BE2C (cell line): Measurements from ENCODE around the gene AMY2A. TPM values are rescaled to one million over a fixed set of nuclear protein-coding genes. Genes with fewer than 3 reads are reported as not detected.
"Not testable (repeated sequence)": the region's sequence is repeated elsewhere in the genome, so short reads cannot be mapped to it uniquely, and the experiment has no call there.

ENCODE experiments used
- DNase-seq: peaks from one replicate; pipeline ENCODE4 v3.0.0-alpha.2; 2020
- H3K27me3 ChIP-seq: fragments of 250-450 bp; sonication (Bioruptor Pico); 2 replicates; pipeline ENCODE4 v1.5.1; 2020; ENCODE audit warnings: mild to moderate bottlenecking
- H3K36me3 ChIP-seq: fragments of 250-450 bp; sonication (Bioruptor Pico); 2 replicates; pipeline ENCODE4 v1.5.1; 2020; ENCODE audit warnings: mild to moderate bottlenecking
- H3K4me1 ChIP-seq: fragments of 250-450 bp; sonication (Bioruptor Pico); 2 replicates; pipeline ENCODE4 v1.5.1; 2020
- H3K4me3 ChIP-seq: 2 replicates; pipeline ENCODE4 v1.5.1; 2011; ENCODE audit warnings: low read depth, low read length
- H3K9me3 ChIP-seq: fragments of 250-450 bp; sonication (Bioruptor Pico); 2 replicates; pipeline ENCODE4 v1.5.1; 2020
- polyA plus RNA-seq: library from polyadenylated mRNA; unstranded; fragments of >200 nt; gene quantifications from one replicate; pipeline ENCODE4 v1.2.1, GENCODE V29; 2012; ENCODE audit warnings: low read depth, missing spikeins; ENCODE audit not compliant: insufficient read length, insufficient read depth
- TF ChIP-seq, protein P1 (sequence below): IDR thresholded peaks from 2 replicates; pipeline ENCODE4 v1.5.1; 2012; ENCODE audit warnings: mild to moderate bottlenecking, low read depth, low read length

AMY2A gene
- 36.6 TPM for polyA plus RNA-seq

DNA sequence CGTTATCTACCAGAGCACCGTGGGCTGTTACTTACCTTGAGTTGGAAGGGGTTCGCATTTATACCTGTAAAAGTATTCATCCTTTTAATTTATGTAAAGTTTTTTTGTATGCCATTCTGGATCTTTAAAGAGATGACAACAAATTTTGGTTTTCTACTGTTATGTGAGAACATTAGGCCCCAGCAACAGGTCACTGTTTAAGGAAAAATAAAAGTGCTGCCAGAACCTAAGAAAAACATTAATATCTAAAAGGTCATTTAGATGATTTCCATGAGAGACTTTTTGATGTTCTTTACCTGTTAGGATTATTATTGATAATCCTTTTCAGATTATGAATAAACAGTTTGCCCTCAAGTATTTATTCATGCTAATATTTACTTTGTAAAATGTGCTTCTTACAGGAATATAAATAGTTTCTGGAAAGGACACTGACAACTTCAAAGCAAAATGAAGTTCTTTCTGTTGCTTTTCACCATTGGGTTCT is at the start of gene AMY2A:
Gene AMY2A, plus strand, starts transcription at position 434 of the 484 bp plus-strand sequence. Its CDS starts 14 bp downstream, at position 448.
- H3K4me1 ChIP-seq, DNase-seq, H3K36me3 ChIP-seq, H3K9me3 ChIP-seq, H3K4me3 ChIP-seq, H3K27me3 ChIP-seq: not testable (repeated sequence)

DNA sequence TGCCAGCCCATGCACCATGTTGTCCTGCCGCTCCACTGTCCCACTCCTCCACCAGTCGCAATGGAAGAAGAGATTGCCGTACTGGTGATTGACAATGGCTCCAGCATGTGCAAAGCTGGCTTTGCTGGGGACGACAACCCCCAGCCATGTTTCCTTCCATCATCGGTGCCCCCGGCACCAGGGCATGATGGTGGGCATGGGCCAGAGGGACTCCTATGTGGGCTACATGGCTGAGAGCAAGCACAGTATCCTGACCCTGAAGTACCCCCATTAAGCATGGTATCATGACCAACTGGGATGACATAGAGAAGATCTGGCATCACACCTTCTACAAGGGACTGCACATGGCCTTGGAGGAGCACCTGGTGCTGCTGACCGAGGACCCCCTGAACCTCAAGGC is 47.7 kb upstream of the AMY2A start:
- Histone ChIP-seq H3K9me3 (no peaks in the 10 kb centered on the region), H3K27me3 (no peaks in the 10 kb centered on the region), H3K4me3 (no peak overlapping the region), H3K4me1 (no peaks in the 10 kb centered on the region), H3K36me3 (no peaks in the 10 kb centered on the region; the same call in 1 of the 2 replicates)
- no peak for DNase-seq
- TF ChIP-seq, protein P1, sequence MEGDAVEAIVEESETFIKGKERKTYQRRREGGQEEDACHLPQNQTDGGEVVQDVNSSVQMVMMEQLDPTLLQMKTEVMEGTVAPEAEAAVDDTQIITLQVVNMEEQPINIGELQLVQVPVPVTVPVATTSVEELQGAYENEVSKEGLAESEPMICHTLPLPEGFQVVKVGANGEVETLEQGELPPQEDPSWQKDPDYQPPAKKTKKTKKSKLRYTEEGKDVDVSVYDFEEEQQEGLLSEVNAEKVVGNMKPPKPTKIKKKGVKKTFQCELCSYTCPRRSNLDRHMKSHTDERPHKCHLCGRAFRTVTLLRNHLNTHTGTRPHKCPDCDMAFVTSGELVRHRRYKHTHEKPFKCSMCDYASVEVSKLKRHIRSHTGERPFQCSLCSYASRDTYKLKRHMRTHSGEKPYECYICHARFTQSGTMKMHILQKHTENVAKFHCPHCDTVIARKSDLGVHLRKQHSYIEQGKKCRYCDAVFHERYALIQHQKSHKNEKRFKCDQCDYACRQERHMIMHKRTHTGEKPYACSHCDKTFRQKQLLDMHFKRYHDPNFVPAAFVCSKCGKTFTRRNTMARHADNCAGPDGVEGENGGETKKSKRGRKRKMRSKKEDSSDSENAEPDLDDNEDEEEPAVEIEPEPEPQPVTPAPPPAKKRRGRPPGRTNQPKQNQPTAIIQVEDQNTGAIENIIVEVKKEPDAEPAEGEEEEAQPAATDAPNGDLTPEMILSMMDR = no peak

DNA sequence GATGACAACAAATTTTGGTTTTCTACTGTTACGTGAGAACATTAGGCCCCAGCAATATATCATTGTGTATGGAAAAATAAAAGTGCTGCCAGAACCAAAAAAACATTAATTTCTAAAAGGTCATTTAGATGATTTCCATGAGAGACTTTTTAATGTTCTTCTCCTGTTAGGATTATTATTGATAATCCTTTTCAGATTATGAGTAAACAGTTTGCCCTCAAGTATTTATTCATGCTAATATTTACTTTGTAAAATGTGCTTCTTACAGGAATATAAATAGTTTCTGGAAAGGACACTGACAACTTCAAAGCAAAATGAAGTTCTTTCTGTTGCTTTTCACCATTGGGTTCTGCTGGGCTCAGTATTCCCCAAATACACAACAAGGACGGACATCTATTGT is 45.9 kb upstream of the AMY2A start, which contains the start of gene AMY2B:
Gene AMY2B, plus strand, starts transcription at position 301 of the 400 bp plus-strand sequence. Its CDS starts 14 bp downstream, at position 315.
- not testable (repeated sequence) for H3K27me3 ChIP-seq, H3K9me3 ChIP-seq, H3K36me3 ChIP-seq, H3K4me1 ChIP-seq, DNase-seq, H3K4me3 ChIP-seq

DNA sequence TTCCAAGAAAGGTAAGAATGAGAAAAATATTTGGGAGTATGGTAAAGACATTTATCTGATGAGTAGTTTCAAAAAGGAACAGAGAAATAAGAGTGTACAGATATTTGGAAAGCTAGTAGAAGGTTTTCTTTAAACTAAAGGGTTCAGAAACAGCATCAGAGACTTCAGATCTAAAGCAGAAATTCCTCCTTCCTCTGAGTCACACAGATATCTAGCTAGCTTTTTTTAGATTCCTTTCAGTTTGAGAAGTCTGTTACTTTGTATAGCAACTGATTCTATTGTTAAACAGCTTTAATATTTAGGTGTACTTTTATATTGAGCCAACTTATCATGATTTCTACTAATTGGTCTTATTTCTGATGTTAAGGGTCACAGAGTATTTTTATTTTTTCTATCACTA is 41.2 kb upstream of the AMY2A start:
- no peak for DNase-seq
- Histone ChIP-seq H3K9me3 (no peaks in the 10 kb centered on the region), H3K27me3 (no peaks in the 10 kb centered on the region), H3K4me1 (no peaks in the 10 kb centered on the region), H3K4me3 (no peak overlapping the region), H3K36me3 (no peaks in the 10 kb centered on the region)
- TF ChIP-seq, protein P1 = no peak

DNA sequence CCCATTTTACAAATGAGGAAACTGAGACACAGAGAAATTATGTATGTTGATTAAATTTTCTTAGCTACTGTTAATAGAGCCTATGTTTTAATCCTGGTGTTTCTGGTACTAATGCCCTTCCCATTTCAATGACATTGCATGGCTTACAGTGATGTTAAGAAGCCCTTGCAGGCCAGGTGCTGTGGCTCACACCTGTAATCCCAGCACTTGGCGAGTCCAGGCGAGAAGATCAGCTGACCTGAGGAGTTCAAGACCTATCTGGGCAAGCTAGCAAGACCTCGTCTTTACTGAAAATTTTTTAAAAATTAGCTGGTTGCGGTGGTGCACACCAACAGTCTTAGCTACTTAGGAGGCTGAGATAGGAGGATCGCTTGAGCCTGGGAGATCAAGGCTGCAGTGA is 40.4 kb upstream of the AMY2A start:
- DNase-seq, H3K9me3 ChIP-seq, H3K27me3 ChIP-seq, H3K4me1 ChIP-seq, H3K4me3 ChIP-seq, H3K36me3 ChIP-seq: not testable (repeated sequence)

DNA sequence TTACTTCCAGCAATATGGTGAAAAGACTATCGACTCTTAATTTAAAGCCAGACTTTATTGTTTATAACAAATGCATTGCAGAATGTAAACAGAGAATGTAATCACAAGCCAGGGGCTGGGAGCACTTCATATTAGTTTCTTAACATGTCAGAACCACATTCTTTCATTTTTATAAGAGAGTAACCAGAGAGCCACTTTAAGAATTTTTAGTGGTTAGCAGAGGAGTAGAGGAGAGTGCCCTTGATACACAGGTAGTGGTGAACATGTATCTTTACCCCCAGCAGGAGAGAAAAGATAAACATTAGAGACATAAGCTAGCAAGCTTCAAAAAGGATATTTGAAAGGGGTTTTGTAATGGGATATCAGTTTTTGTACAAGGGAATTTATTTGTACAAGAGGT is 34.8 kb upstream of the AMY2A start:
- TF ChIP-seq, protein P1 = no peak
- no peak for DNase-seq
- no peak overlapping the region for H3K4me3 ChIP-seq
- H3K36me3 ChIP-seq = no peaks in the 10 kb centered on the region
- H3K27me3 ChIP-seq = no peaks in the 10 kb centered on the region
- H3K9me3 ChIP-seq = no peaks in the 10 kb centered on the region
- H3K4me1 ChIP-seq = no peaks in the 10 kb centered on the region

DNA sequence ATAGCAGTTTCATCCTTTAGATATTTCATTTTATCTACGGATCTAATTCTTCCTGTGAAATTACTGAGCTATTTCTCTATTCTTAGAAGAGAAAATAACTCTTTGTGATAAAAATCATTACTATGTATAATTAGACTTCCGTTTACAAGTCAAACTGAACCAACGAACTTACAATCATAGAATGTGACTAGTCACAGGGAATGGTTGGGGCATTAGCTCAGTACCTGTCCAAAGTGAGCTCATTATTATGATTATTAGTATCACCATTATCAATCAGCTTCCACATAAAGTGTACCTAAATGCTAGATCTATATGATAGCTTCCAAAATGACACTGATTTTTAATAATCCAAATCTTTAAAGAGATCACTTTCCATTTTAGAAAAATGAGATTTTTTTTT is 33.3 kb upstream of the AMY2A start:
- no peaks in the 10 kb centered on the region for H3K27me3 ChIP-seq
- H3K9me3 ChIP-seq = no peaks in the 10 kb centered on the region
- H3K4me1 ChIP-seq = no peaks in the 10 kb centered on the region
- H3K4me3 ChIP-seq = no peak overlapping the region
- H3K36me3 ChIP-seq = no peaks in the 10 kb centered on the region
- TF ChIP-seq, protein P1 = no peak
- no peak for DNase-seq

DNA sequence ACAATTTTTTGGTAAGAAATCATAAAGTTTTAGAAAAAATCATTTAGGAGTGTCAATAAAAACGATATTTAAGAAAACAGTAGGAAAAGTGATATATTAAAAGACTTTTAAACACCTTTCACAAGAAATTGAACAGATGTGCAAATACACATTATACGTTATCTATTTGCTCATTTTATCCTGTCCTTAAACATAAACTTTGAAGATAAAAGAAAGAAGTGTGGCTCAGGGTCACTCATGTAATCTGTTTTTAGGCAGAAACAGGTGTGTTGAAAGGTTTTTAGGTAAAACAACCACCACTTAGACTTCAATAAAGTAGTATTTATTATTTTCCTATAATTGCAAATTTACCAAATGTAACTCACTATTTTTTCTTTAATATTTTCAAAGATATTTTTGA is 32.7 kb upstream of the AMY2A start:
- TF ChIP-seq, protein P1 = no peak
- Histone ChIP-seq H3K9me3 (no peaks in the 10 kb centered on the region), H3K27me3 (no peaks in the 10 kb centered on the region), H3K36me3 (no peaks in the 10 kb centered on the region), H3K4me3 (no peak overlapping the region), H3K4me1 (no peaks in the 10 kb centered on the region)
- no peak for DNase-seq

DNA sequence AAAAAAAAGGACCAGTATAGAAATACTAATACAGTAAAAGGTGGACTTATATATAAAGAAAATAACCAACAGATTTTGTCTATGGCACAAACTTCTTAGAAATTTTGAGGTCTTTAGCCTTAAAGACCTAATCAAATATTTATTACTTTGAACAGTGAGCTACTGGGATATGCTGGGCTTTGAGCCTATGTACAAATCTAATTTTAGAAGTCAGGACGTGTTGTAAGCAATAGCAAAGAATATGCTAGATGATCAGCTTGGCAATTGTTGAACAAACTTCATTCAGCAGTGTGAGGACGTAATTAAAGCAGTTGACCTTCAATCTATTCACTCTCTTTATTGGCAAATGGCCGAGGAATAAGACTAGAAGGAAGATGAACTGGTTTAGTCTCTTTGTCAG is 14.5 kb upstream of the AMY2A start:
- not testable (repeated sequence) for DNase-seq, H3K36me3 ChIP-seq, H3K4me1 ChIP-seq, H3K4me3 ChIP-seq, H3K27me3 ChIP-seq, H3K9me3 ChIP-seq
